ENCODE measurements around the gene SBF2.

DNA sequence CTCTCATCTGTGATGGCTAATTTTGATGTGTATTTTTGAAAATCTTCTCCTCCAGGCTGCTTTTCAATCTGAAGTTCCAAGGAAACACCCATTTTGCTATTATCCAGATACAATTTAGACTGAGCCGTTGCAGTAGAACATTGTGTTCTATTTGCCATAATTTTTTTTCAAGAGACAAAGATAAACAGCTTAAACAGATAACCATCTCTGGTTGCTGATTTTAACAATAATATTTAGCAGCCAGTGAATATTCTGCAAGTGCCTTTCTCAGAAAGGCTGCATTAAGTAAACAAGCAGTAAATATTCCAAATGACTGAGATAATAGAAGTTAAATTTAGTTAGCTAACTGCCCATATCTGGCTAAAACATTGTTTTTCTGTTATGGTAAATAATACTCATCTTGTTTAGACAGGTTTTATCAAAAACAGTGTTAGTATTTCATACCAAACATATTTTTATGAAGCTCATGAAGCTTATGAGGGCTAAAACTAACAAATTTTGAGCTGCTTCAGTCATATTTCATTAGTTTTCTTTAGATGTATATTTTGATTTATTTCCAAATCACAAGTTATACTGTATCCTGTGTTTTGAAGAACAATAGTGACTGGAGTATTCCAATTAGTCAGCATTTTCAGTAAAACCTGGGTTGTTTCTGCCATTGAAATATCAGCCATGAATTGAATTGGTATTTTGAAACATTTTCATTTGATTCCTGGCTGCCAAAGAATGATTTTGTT lies 206.7 kb downstream of the SBF2 start:
- no peak for TF ChIP-seq CTCF (IDR thresholded peaks at IDR 0.05)
- TF ChIP-seq POLR2A (IDR thresholded peaks at IDR 0.05): no peak
